Astrocyte of the spinal cord (primary cell): Measurements from ENCODE around the gene YY2.

ENCODE experiments used
- DNase-seq: peaks from one replicate; pipeline ENCODE4 v3.0.0; 2011; ENCODE audit warnings: low read depth, low spot score
- H3K4me3 ChIP-seq: 2 replicates; pipeline ENCODE4 v1.5.1; 2011; ENCODE audit warnings: low read depth, mild to moderate bottlenecking, low read length, moderate library complexity
- in situ Hi-C: cut with HindIII; loops from 2 replicates; pipeline ENCODE4 v1.10.0; 2017; ENCODE audit warnings: low sequenced_read_pairs
- TF ChIP-seq, protein P1 (sequence below): IDR thresholded peaks from 2 replicates; pipeline ENCODE4 v1.5.1; 2012; ENCODE audit warnings: low read depth, mild to moderate bottlenecking, low read length, inconsistent platforms

YY2 gene

GRCh38 chrX:21905313-21905712 is 49.5 kb downstream of the YY2 start:
- in situ Hi-C loops: no loop called here
- no peak for DNase-seq
- TF ChIP-seq, protein P1, sequence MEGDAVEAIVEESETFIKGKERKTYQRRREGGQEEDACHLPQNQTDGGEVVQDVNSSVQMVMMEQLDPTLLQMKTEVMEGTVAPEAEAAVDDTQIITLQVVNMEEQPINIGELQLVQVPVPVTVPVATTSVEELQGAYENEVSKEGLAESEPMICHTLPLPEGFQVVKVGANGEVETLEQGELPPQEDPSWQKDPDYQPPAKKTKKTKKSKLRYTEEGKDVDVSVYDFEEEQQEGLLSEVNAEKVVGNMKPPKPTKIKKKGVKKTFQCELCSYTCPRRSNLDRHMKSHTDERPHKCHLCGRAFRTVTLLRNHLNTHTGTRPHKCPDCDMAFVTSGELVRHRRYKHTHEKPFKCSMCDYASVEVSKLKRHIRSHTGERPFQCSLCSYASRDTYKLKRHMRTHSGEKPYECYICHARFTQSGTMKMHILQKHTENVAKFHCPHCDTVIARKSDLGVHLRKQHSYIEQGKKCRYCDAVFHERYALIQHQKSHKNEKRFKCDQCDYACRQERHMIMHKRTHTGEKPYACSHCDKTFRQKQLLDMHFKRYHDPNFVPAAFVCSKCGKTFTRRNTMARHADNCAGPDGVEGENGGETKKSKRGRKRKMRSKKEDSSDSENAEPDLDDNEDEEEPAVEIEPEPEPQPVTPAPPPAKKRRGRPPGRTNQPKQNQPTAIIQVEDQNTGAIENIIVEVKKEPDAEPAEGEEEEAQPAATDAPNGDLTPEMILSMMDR: no peak
- no peak overlapping the region for H3K4me3 ChIP-seq

DNA sequence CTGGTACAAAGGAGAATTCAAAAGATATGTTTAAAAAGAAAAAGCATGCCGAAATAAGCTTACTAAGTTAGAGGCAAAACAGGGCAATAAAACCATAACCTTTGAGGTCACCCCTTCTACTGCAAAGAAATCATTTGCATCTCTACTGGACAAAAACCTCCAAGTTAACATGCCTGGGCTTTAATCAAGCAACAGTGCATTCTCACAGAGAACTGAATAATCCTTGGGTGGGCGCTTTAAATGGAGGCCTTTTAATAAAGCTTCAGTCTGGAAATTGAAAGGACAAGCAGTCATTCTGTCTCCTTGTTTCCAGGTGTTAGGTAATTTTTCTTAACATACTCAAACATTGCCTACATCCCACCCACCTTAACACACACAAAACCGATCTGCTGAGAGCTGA is 50.2 kb downstream of the YY2 start:
- TF ChIP-seq, protein P1: no peak
- H3K4me3 ChIP-seq: no peak overlapping the region
- no peak for DNase-seq
- in situ Hi-C loops: no loop called here

- no peak overlapping the region for H3K4me3 ChIP-seq
- no peak for DNase-seq
- TF ChIP-seq, protein P1: no peak
- in situ Hi-C loops: no loop called here
These were observed 51.5 kb downstream of the YY2 start for GRCh38 chrX:21907260-21907659.
